Measurements from ENCODE around the gene ITCH.
A peak's percentile ranks its signal among the peaks of the same experiment; 100 is the strongest.
"Not testable (repeated sequence)": the region's sequence is repeated elsewhere in the genome, so short reads cannot be mapped to it uniquely, and the experiment has no call there.

The ITCH gene

GRCh38 chr20:34355427-34355826 lies 7.6 kb upstream of the ITCH start:
- POLR2A ChIA-PET, result no interaction called here
- no peak overlapping the region for H3K4me3 ChIP-seq (ENCODE audit: low read depth, low read length)
- CTCF ChIA-PET, result no interaction called here
- no peak for DNase-seq (ENCODE audit: low read depth, low spot score)
- no peak for TF ChIP-seq CTCF (IDR thresholded peaks at IDR 0.05; ENCODE audit: insufficient read depth, low read length, missing control alignments)

- DNase-seq (ENCODE audit: low read depth, low spot score); POLR2A ChIA-PET; CTCF ChIA-PET; H3K4me3 ChIP-seq (ENCODE audit: low read depth, low read length): not testable (repeated sequence)
Measured at GRCh38 chr20:34359729-34360128, 3.3 kb upstream of the ITCH start.

GRCh38 chr20:34362502-34363061 lies 491 bp upstream of the ITCH start:
- no peak for TF ChIP-seq CTCF (IDR thresholded peaks at IDR 0.05; ENCODE audit: insufficient read depth, low read length, missing control alignments)
- ChIA-PET CTCF (interaction anchor here (1.2 to 3.5 kb wide), 5 partner anchors 14 to 176 kb away, joined by 3 to 17 read pairs (median 4); no protein-coding TSS in a partner anchor), POLR2A (interaction anchor here (0.7 to 1.8 kb wide), 6 partner anchors 14 to 250 kb away, joined by 3 to 8 read pairs (median 4); partner anchors contain the start of genes DYNLRB1 and EIF2S2)
- no peak overlapping the region; the same call in 1 of the 2 replicates for H3K4me3 ChIP-seq (ENCODE audit: low read depth, low read length)
- DNase-seq (ENCODE audit: low read depth, low spot score), result no peak

- H3K4me3 ChIP-seq (ENCODE audit: low read depth, low read length), result peak overlapping the region; percentile 79
- DNase-seq (ENCODE audit: low read depth, low spot score), result no peak
- ChIA-PET CTCF (interaction anchor here (1.1 to 3.5 kb wide), 5 partner anchors 10 to 175 kb away, joined by 3 to 17 read pairs (median 4); no protein-coding TSS in a partner anchor), POLR2A (interaction anchor here (1.0 to 1.8 kb wide), 6 partner anchors 15 to 251 kb away, joined by 3 to 8 read pairs (median 4); partner anchors contain the start of genes DYNLRB1 and EIF2S2)
- no peak for TF ChIP-seq CTCF (IDR thresholded peaks at IDR 0.05; ENCODE audit: insufficient read depth, low read length, missing control alignments)
Measured at GRCh38 chr20:34363465-34364222, 571 bp downstream of the ITCH start.

GRCh38 chr20:34364223-34364506 lies 1.1 kb downstream of the ITCH start:
- peak overlapping the region; percentile 79 for H3K4me3 ChIP-seq (ENCODE audit: low read depth, low read length)
- ChIA-PET CTCF (interaction anchor here (1.1 to 3.5 kb wide), 3 partner anchors 9 to 52 kb away, joined by 4 to 17 read pairs (median 4); no protein-coding TSS in a partner anchor), POLR2A (interaction anchor here (1.0 to 1.8 kb wide), 3 partner anchors 15 to 51 kb away, joined by 4 to 8 read pairs (median 5); no protein-coding TSS in a partner anchor)
- DNase-seq (ENCODE audit: low read depth, low spot score), result no peak
- no peak for TF ChIP-seq CTCF (IDR thresholded peaks at IDR 0.05; ENCODE audit: insufficient read depth, low read length, missing control alignments)

GRCh38 chr20:34365765-34366213 lies 2.7 kb downstream of the ITCH start:
- no peak for DNase-seq (ENCODE audit: low read depth, low spot score)

More at GRCh38 chr20:34365765-34366213, 2.7 kb downstream of the ITCH start:
- no peak for TF ChIP-seq CTCF (IDR thresholded peaks at IDR 0.05; ENCODE audit: insufficient read depth, low read length, missing control alignments)
- CTCF ChIA-PET, result interaction anchor here (2.5 kb wide), 1 partner anchor 53 kb away, joined by 11 read pairs; no protein-coding TSS in a partner anchor
- H3K4me3 ChIP-seq (ENCODE audit: low read depth, low read length), result no peak overlapping the region
- POLR2A ChIA-PET, result no interaction called here
